OCI-LY3 (cell line): ENCODE data around the gene EPHA6.

Source experiments
- CTCF ChIP-seq: fragments of 200-600, 300-600 bp; sonication (generic); IDR thresholded peaks from 2 replicates; pipeline ENCODE4 v1.5.1; 2014; ENCODE audit warnings: antibody characterized with exemption, low read length, low read depth
- EZH2phosphoT487 ChIP-seq: fragments of 200-600 bp; shearing (Covaris generic); IDR thresholded peaks from 2 replicates; pipeline ENCODE4 v1.6.1; 2018; ENCODE audit warnings: antibody characterized with exemption, mixed run types, low read depth

- TF ChIP-seq CTCF: no peak
- TF ChIP-seq EZH2phosphoT487: no peak
Observed at GRCh38 chr3:97510795-97511194, 696.4 kb downstream of the EPHA6 start.
